OCI-LY3 (cell line): ENCODE results near the gene PDE4D.

Experiments
- EZH2phosphoT487 ChIP-seq: fragments of 200-600 bp; shearing (Covaris generic); IDR thresholded peaks from 2 replicates; pipeline ENCODE4 v1.6.1; 2018; ENCODE audit warnings: antibody characterized with exemption, mixed run types, low read depth
- TF ChIP-seq, protein P1 (sequence below): fragments of 200-600, 300-600 bp; sonication (generic); IDR thresholded peaks from 2 replicates; pipeline ENCODE4 v1.5.1; 2014; ENCODE audit warnings: antibody characterized with exemption, low read length, low read depth

DNA sequence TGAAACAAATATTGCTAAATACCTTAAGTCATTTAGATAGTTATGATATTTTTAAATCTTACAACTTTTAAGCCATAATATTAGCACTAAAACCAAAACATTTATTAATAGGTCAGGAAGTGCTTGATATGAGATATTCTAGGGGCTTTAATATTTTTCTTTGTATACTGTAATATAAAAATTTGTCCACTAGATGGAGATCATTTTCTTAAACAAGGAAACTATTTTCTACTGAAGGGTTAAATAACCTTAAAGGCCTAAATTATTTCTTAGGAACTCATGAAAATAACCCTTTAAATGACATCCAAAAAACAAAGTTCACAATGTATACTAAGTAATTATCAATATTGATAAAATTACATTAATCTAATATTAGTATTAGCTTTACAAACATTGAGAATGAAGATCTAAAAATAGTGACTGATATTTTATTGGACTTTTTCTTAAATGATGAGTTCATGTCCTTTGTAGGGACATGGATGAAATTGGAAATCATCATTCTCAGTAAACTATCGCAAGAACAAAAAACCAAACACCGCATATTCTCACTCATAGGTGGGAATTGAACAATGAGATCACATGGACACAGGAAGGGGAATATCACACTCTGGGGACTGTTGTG lies 675.0 kb downstream of the PDE4D start:
- TF ChIP-seq, protein P1, sequence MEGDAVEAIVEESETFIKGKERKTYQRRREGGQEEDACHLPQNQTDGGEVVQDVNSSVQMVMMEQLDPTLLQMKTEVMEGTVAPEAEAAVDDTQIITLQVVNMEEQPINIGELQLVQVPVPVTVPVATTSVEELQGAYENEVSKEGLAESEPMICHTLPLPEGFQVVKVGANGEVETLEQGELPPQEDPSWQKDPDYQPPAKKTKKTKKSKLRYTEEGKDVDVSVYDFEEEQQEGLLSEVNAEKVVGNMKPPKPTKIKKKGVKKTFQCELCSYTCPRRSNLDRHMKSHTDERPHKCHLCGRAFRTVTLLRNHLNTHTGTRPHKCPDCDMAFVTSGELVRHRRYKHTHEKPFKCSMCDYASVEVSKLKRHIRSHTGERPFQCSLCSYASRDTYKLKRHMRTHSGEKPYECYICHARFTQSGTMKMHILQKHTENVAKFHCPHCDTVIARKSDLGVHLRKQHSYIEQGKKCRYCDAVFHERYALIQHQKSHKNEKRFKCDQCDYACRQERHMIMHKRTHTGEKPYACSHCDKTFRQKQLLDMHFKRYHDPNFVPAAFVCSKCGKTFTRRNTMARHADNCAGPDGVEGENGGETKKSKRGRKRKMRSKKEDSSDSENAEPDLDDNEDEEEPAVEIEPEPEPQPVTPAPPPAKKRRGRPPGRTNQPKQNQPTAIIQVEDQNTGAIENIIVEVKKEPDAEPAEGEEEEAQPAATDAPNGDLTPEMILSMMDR = peak; percentile 32
- TF ChIP-seq EZH2phosphoT487 = no peak
